ENCODE data around the gene KIAA0513.

The KIAA0513 gene

GRCh38 chr16:85041219-85042166, 13.9 kb downstream of the KIAA0513 start:
- in situ Hi-C loops (cut with HindIII; ENCODE audit: low pct_ligation_motif_present, low sequenced_read_pairs), result no loop called here
- Histone ChIP-seq H3K27ac (no peak overlapping the region), H3K36me3 (replicated peaks) (no peaks in the 10 kb centered on the region), H3K4me3 (ENCODE audit: low read depth, low read length) (no peak overlapping the region), H3K27me3 (replicated peaks) (no peaks in the 10 kb centered on the region)
- no peak for DNase-seq
- TF ChIP-seq CTCF (IDR thresholded peaks at IDR 0.05; ENCODE audit: low read depth, low read length, missing control alignments), result no peak

- no peak for TF ChIP-seq CTCF (IDR thresholded peaks at IDR 0.05; ENCODE audit: low read depth, low read length, missing control alignments)
- in situ Hi-C loops (cut with HindIII; ENCODE audit: low pct_ligation_motif_present, low sequenced_read_pairs), result no loop called here
- H3K36me3 ChIP-seq (replicated peaks), result no peaks in the 10 kb centered on the region
- DNase-seq, result no peak
- no peaks in the 10 kb centered on the region for H3K27me3 ChIP-seq (replicated peaks)
- H3K4me3 ChIP-seq (ENCODE audit: low read depth, low read length), result no peak overlapping the region
- H3K27ac ChIP-seq, result no peak overlapping the region
Measured at GRCh38 chr16:85042167-85042526, 14.6 kb downstream of the KIAA0513 start.

- TF ChIP-seq CTCF (IDR thresholded peaks at IDR 0.05; ENCODE audit: low read depth, low read length, missing control alignments), result no peak
- Histone ChIP-seq H3K36me3 (replicated peaks) (no peaks in the 10 kb centered on the region), H3K4me3 (ENCODE audit: low read depth, low read length) (no peak overlapping the region), H3K27ac (no peak overlapping the region), H3K27me3 (replicated peaks) (no peaks in the 10 kb centered on the region)
- in situ Hi-C loops (cut with HindIII; ENCODE audit: low pct_ligation_motif_present, low sequenced_read_pairs), result no loop called here
- no peak for DNase-seq
Measured at GRCh38 chr16:85042606-85043005, 15.0 kb downstream of the KIAA0513 start.

GRCh38 chr16:85045077-85045476, 17.5 kb downstream of the KIAA0513 start:
- Histone ChIP-seq H3K36me3 (replicated peaks) (no peaks in the 10 kb centered on the region), H3K27ac (no peak overlapping the region), H3K27me3 (replicated peaks) (no peaks in the 10 kb centered on the region), H3K4me3 (ENCODE audit: low read depth, low read length) (no peak overlapping the region)
- DNase-seq, result no peak
- in situ Hi-C loops (cut with HindIII; ENCODE audit: low pct_ligation_motif_present, low sequenced_read_pairs), result no loop called here
- no peak for TF ChIP-seq CTCF (IDR thresholded peaks at IDR 0.05; ENCODE audit: low read depth, low read length, missing control alignments)

- no peaks in the 10 kb centered on the region for H3K27me3 ChIP-seq (replicated peaks)
- no peaks in the 10 kb centered on the region for H3K36me3 ChIP-seq (replicated peaks)
- H3K4me3 ChIP-seq (ENCODE audit: low read depth, low read length), result no peak overlapping the region
- no peak for DNase-seq
- TF ChIP-seq CTCF (IDR thresholded peaks at IDR 0.05; ENCODE audit: low read depth, low read length, missing control alignments), result no peak
- no peak overlapping the region for H3K27ac ChIP-seq
- in situ Hi-C loops (cut with HindIII; ENCODE audit: low pct_ligation_motif_present, low sequenced_read_pairs), result no loop called here
Measured at GRCh38 chr16:85045641-85046471, 18.3 kb downstream of the KIAA0513 start.
